ENCODE measurements around the gene WWC2.

GRCh38 chr4:183106839-183107238 is 7.8 kb downstream of the WWC2 start:
- TF ChIP-seq CTCF (IDR thresholded peaks at IDR 0.05) (no peak), POLR2AphosphoS5 (IDR thresholded peaks at IDR 0.05; ENCODE audit: low read depth, low read length) (no peak), REST (IDR thresholded peaks at IDR 0.05; ENCODE audit: insufficient read depth in 1 of 2, low read depth in 2 of 2, low read length in 1 of 2) (no peak), TCF7L2 (IDR thresholded peaks at IDR 0.05; ENCODE audit: low read depth, low read length) (no peak), SIN3A (IDR thresholded peaks at IDR 0.05; ENCODE audit: borderline replicate concordance, insufficient read depth, low read depth, low read length) (no peak)
